GM10847 (cell line): ENCODE results near the gene ELOVL2.

ENCODE experiments used
- POLR2A ChIP-seq: IDR thresholded peaks from 2 replicates; pipeline ENCODE4 v1.6.1; 2011; ENCODE audit not compliant: insufficient read length; ENCODE audit errors: extremely low read depth

ELOVL2 gene

GRCh38 chr6:10972196-10972595, 71.9 kb downstream of the ELOVL2 start:
- no peak for TF ChIP-seq POLR2A

GRCh38 chr6:10970731-10971130, 73.4 kb downstream of the ELOVL2 start:
- TF ChIP-seq POLR2A = no peak

GRCh38 chr6:10968776-10969175, 75.3 kb downstream of the ELOVL2 start:
- no peak for TF ChIP-seq POLR2A

GRCh38 chr6:10964684-10965083, 79.4 kb downstream of the ELOVL2 start:
- TF ChIP-seq POLR2A = no peak

GRCh38 chr6:10963113-10963512, 81.0 kb downstream of the ELOVL2 start:
- TF ChIP-seq POLR2A = no peak

- no peak for TF ChIP-seq POLR2A
Measured at GRCh38 chr6:10962673-10963072, 81.4 kb downstream of the ELOVL2 start.

- TF ChIP-seq POLR2A = no peak
Measured at GRCh38 chr6:10961837-10962236, 82.3 kb downstream of the ELOVL2 start.

- no peak for TF ChIP-seq POLR2A
Measured at GRCh38 chr6:10960171-10960570, 83.9 kb downstream of the ELOVL2 start.

- TF ChIP-seq POLR2A = no peak
Measured at GRCh38 chr6:10957414-10957886, 86.7 kb downstream of the ELOVL2 start.

- TF ChIP-seq POLR2A = no peak
Measured at GRCh38 chr6:10956776-10957175, 87.3 kb downstream of the ELOVL2 start.

GRCh38 chr6:10954590-10955010, 89.5 kb downstream of the ELOVL2 start:
- TF ChIP-seq POLR2A = no peak

GRCh38 chr6:10951675-10952282, 92.3 kb downstream of the ELOVL2 start:
- no peak for TF ChIP-seq POLR2A

GRCh38 chr6:10949579-10950490, 94.3 kb downstream of the ELOVL2 start:
- no peak for TF ChIP-seq POLR2A

GRCh38 chr6:10947966-10948365, 96.1 kb downstream of the ELOVL2 start:
- TF ChIP-seq POLR2A = no peak

- TF ChIP-seq POLR2A = no peak
Measured at GRCh38 chr6:10945845-10946244, 98.3 kb downstream of the ELOVL2 start.

- TF ChIP-seq POLR2A = no peak
Measured at GRCh38 chr6:10939840-10940239, 104.3 kb downstream of the ELOVL2 start.

- TF ChIP-seq POLR2A = no peak
Measured at GRCh38 chr6:10933126-10933525, 111.0 kb downstream of the ELOVL2 start.
